IMR-90 (cell line): Measurements from ENCODE around the gene ASMTL. TPM values are rescaled to one million over a fixed set of nuclear protein-coding genes. Genes with fewer than 3 reads are reported as not detected.

ENCODE experiments used
- ATAC-seq: fragments of 200-7000 bp; cut with Tn5 transposase; 2 replicates; pipeline ENCODE4 v1.9.1; 2020; ENCODE audit warnings: low read depth, mild to moderate bottlenecking, moderate library complexity
- BruUV-seq: library from RNA; stranded (reverse); fragments of 400-500 nt; replicated peaks from 2 replicates; lab custom pipeline; 2021; lab: Mats Ljungman, UMichigan
- CTCF ChIA-PET: fragments of 300-600 bp; formaldehyde crosslinking; extraction: SDS; loops from one replicate; lab custom pipeline; 2021; ENCODE audit warnings: antibody characterized with exemption; lab: Yijun Ruan, JAX
- POLR2A ChIA-PET: fragments of 300-600 bp; sonication (Branson Sonifier 250); formaldehyde crosslinking; loops from one replicate; lab custom pipeline; 2022; ENCODE audit warnings: antibody characterized with exemption; ENCODE audit not compliant: unreplicated experiment; lab: Charles Lee
- DNase-seq: peaks from one replicate; pipeline ENCODE4 v3.0.0; 2013
- H2AFZ ChIP-seq: replicated peaks from 2 replicates; pipeline ENCODE3; 2013; ENCODE audit warnings: low read length, mild to moderate bottlenecking; ENCODE audit not compliant: poor library complexity
- H2AK5ac ChIP-seq: 2 replicates; pipeline ENCODE4 v1.6.1; 2013; ENCODE audit warnings: low read depth, low read length, inconsistent platforms
- H2AK9ac ChIP-seq: replicated peaks from 2 replicates; pipeline ENCODE3; 2013; ENCODE audit warnings: mild to moderate bottlenecking, low read depth, low read length, moderate library complexity; ENCODE audit not compliant: poor library complexity
- H2BK120ac ChIP-seq: 2 replicates; pipeline ENCODE4 v1.6.1; 2013; ENCODE audit warnings: low read depth, low read length, inconsistent platforms
- H2BK15ac ChIP-seq: 3 replicates; pipeline ENCODE4 v1.6.1; 2013; ENCODE audit warnings: low read depth, low read length, inconsistent platforms
- H2BK20ac ChIP-seq: 2 replicates; pipeline ENCODE4 v1.6.1; 2013; ENCODE audit warnings: low read depth, mild to moderate bottlenecking, inconsistent platforms, low read length, moderate library complexity
- H2BK5ac ChIP-seq: 2 replicates; pipeline ENCODE4 v1.6.1; 2013; ENCODE audit warnings: mild to moderate bottlenecking, low read depth, low read length, inconsistent platforms; ENCODE audit not compliant: poor library complexity, severe bottlenecking
- H3K14ac ChIP-seq: replicated peaks from 2 replicates; pipeline ENCODE4 v1.6.1; 2013; ENCODE audit warnings: low read depth, low read length, inconsistent platforms
- H3K18ac ChIP-seq: 2 replicates; pipeline ENCODE4 v1.6.1; 2013; ENCODE audit warnings: low read depth, low read length, control low read depth
- H3K23ac ChIP-seq: 2 replicates; pipeline ENCODE4 v1.6.1; 2013; ENCODE audit warnings: low read depth, low read length, inconsistent platforms
- H3K27ac ChIP-seq: 2 replicates; pipeline ENCODE4 v1.5.1; 2013; ENCODE audit warnings: mild to moderate bottlenecking, control low read depth, low read length; ENCODE audit not compliant: insufficient read depth
- H3K27me3 ChIP-seq: 2 replicates; pipeline ENCODE4 v1.6.1; 2013; ENCODE audit warnings: low read length; ENCODE audit not compliant: control insufficient read depth, insufficient read depth
- H3K36me3 ChIP-seq: 2 replicates; pipeline ENCODE4 v1.6.1; 2013; ENCODE audit warnings: low read length, mixed read lengths; ENCODE audit not compliant: control insufficient read depth, insufficient read depth
- H3K4ac ChIP-seq: 2 replicates; pipeline ENCODE4 v1.6.1; 2013; ENCODE audit warnings: low read depth, low read length, inconsistent platforms
- H3K4me1 ChIP-seq: 2 replicates; pipeline ENCODE4 v1.6.1; 2013; ENCODE audit warnings: low read length, mixed read lengths; ENCODE audit not compliant: control insufficient read depth, insufficient read depth
- H3K4me2 ChIP-seq: 2 replicates; pipeline ENCODE4 v1.6.1; 2013; ENCODE audit warnings: low read depth, mild to moderate bottlenecking, control low read depth, low read length, moderate library complexity
- H3K4me3 ChIP-seq: 2 replicates; pipeline ENCODE4 v1.5.1; 2013; ENCODE audit warnings: low read depth, mild to moderate bottlenecking, control low read depth, low read length, moderate library complexity; ENCODE audit not compliant: insufficient read depth
- H3K56ac ChIP-seq: 2 replicates; pipeline ENCODE4 v1.6.1; 2013; ENCODE audit warnings: low read length, inconsistent platforms; ENCODE audit not compliant: insufficient read depth; ENCODE audit errors: extremely low read depth
- H3K79me1 ChIP-seq, 2 experiments: 2 replicates each; pipeline ENCODE4 v1.6.1; 2013; ENCODE audit warnings: low read length in 2 of 2, inconsistent platforms in 1 of 2, low read depth in 1 of 2
- H3K9ac ChIP-seq: 2 replicates; pipeline ENCODE4 v1.6.1; 2013; ENCODE audit warnings: low read depth, low read length, control low read depth
- H3K9me1 ChIP-seq: 2 replicates; pipeline ENCODE4 v1.6.1; 2013; ENCODE audit warnings: low read length, inconsistent platforms; ENCODE audit not compliant: insufficient read depth
- H3K9me3 ChIP-seq: 2 replicates; pipeline ENCODE4 v1.6.1; 2013; ENCODE audit warnings: low read length; ENCODE audit not compliant: control insufficient read depth, insufficient read depth
- H4K20me1 ChIP-seq: 2 replicates; pipeline ENCODE4 v1.6.1; 2013; ENCODE audit warnings: low read length, inconsistent platforms; ENCODE audit not compliant: insufficient read depth
- H4K5ac ChIP-seq: 2 replicates; pipeline ENCODE4 v1.6.1; 2013; ENCODE audit warnings: mild to moderate bottlenecking, low read depth, low read length, control low read depth
- H4K8ac ChIP-seq, 2 experiments: 2 replicates each; pipeline ENCODE4 v1.6.1; 2013; ENCODE audit warnings: low read depth in 2 of 2, low read length in 2 of 2, control low read depth in 1 of 2, inconsistent platforms in 1 of 2
- H4K91ac ChIP-seq: 2 replicates; pipeline ENCODE4 v1.6.1; 2013; ENCODE audit warnings: low read depth, low read length, inconsistent platforms; ENCODE audit not compliant: insufficient read depth
- BHLHE40 ChIP-seq: fragments of 150-350 bp; IDR thresholded peaks from 2 replicates; pipeline ENCODE4 v1.6.1; 2016; ENCODE audit warnings: mild to moderate bottlenecking, low read depth, low read length
- CEBPB ChIP-seq: IDR thresholded peaks from 2 replicates; pipeline ENCODE4 v1.6.1; 2012; ENCODE audit warnings: low read depth, low read length, improper control_type of control experiment
- CHD1 ChIP-seq: IDR thresholded peaks from 2 replicates; pipeline ENCODE4 v1.6.1; 2012; ENCODE audit warnings: low read depth, low read length, improper control_type of control experiment
- FOS ChIP-seq: fragments of 150-350 bp; IDR thresholded peaks from 2 replicates; pipeline ENCODE4 v1.6.1; 2016; ENCODE audit warnings: low read depth, low read length
- MAFK ChIP-seq: IDR thresholded peaks from 2 replicates; pipeline ENCODE4 v1.6.1; 2012; ENCODE audit warnings: low read depth, low read length, improper control_type of control experiment
- MAZ ChIP-seq: IDR thresholded peaks from 2 replicates; pipeline ENCODE4 v1.6.1; 2012; ENCODE audit warnings: low read depth, mild to moderate bottlenecking, low read length, improper control_type of control experiment, moderate library complexity, borderline replicate concordance
- MXI1 ChIP-seq: IDR thresholded peaks from 2 replicates; pipeline ENCODE4 v1.6.1; 2012; ENCODE audit warnings: low read depth, mild to moderate bottlenecking, low read length, moderate library complexity, borderline replicate concordance
- NFE2L2 ChIP-seq: fragments of 150-350 bp; IDR thresholded peaks from 2 replicates; pipeline ENCODE4 v1.6.1; 2016; ENCODE audit warnings: low read depth, mild to moderate bottlenecking, low read length
- POLR2A ChIP-seq: IDR thresholded peaks from 2 replicates; pipeline ENCODE4 v1.6.1; 2012; ENCODE audit warnings: mild to moderate bottlenecking, low read depth, low read length
- RAD21 ChIP-seq: IDR thresholded peaks from 2 replicates; pipeline ENCODE4 v1.6.1; 2012; ENCODE audit warnings: low read length, improper control_type of control experiment
- RCOR1 ChIP-seq: IDR thresholded peaks from 2 replicates; pipeline ENCODE4 v1.6.1; 2012; ENCODE audit warnings: mild to moderate bottlenecking, low read length, improper control_type of control experiment; ENCODE audit not compliant: insufficient replicate concordance
- RFX5 ChIP-seq: IDR thresholded peaks from 2 replicates; pipeline ENCODE4 v1.8.0; 2012; ENCODE audit warnings: low read depth, mild to moderate bottlenecking, low read length, moderate library complexity
- SMC3 ChIP-seq: fragments of 150-350 bp; IDR thresholded peaks from 2 replicates; pipeline ENCODE4 v1.6.1; 2016; ENCODE audit warnings: low read depth, mild to moderate bottlenecking, antibody characterized with exemption, low read length, moderate library complexity
- WGBS, 2 experiments: methylation state at CpG; one replicate each; pipeline versions ENCODE4 v1.1.5 to v1.1.7; 2013; ENCODE audit warnings: missing lambda C conversion rate in 2 of 2; ENCODE audit not compliant: insufficient read length in 1 of 2; ENCODE audit errors: extremely low coverage in 2 of 2; 5-methylcytosine and 5-hydroxymethylcytosine counted together
- dilution Hi-C: fragments of 300-500 bp; cut with HindIII; formaldehyde crosslinking; loops from one replicate; pipeline ENCODE4 v1.14.3; 2018; ENCODE audit warnings: low sequenced_read_pairs; ENCODE audit not compliant: unreplicated experiment
- in situ Hi-C: fragments of 300-500 bp; cut with MboI; formaldehyde crosslinking; loops from 3 replicates; pipeline ENCODE4 v1.14.3; 2019; ENCODE audit warnings: low sequenced_read_pairs, inconsistent platforms, mixed read lengths
- intact Hi-C: fragments of 100-400 bp; cut with micrococcal nuclease; formaldehyde crosslinking; loops from 2 replicates; pipeline ENCODE4 v1.10.0; 2022
- polyA plus RNA-seq, 3 experiments: library from polyadenylated mRNA; depleted of rRNA; stranded (reverse); fragments of >200 nt; gene quantifications; 2 replicates each; pipeline ENCODE4 v1.2.3, GENCODE V29; 2012; ENCODE audit warnings: low replicate concordance in 1 of 3
- total RNA-seq: library from RNA; depleted of rRNA; stranded (reverse); fragments of >200 nt; gene quantifications from 2 replicates; pipeline ENCODE4 v1.2.3, GENCODE V29; 2012
- TF ChIP-seq, protein P1 (sequence below): conservative IDR thresholded peaks from 2 replicates; pipeline ENCODE4 v1.5.1; 2012; ENCODE audit warnings: mild to moderate bottlenecking, low read depth, low read length, improper control_type of control experiment
- TF ChIP-seq, protein P2 (sequence below): fragments of 150-350 bp; IDR thresholded peaks from 2 replicates; pipeline ENCODE4 v1.6.1; 2016; ENCODE audit warnings: low read depth, mild to moderate bottlenecking, low read length, moderate library complexity, borderline replicate concordance
- TF ChIP-seq, protein P3 (sequence below): fragments of 150-350 bp; IDR thresholded peaks from 2 replicates; pipeline ENCODE4 v1.6.1; 2017; ENCODE audit warnings: mild to moderate bottlenecking, antibody characterized with exemption, low read length, low read depth

The ASMTL gene
- total and polyA plus RNA-seq, 2 of the 4 experiments (the other 2 are of a cell fraction) = 13.4 to 33.4 TPM

DNA sequence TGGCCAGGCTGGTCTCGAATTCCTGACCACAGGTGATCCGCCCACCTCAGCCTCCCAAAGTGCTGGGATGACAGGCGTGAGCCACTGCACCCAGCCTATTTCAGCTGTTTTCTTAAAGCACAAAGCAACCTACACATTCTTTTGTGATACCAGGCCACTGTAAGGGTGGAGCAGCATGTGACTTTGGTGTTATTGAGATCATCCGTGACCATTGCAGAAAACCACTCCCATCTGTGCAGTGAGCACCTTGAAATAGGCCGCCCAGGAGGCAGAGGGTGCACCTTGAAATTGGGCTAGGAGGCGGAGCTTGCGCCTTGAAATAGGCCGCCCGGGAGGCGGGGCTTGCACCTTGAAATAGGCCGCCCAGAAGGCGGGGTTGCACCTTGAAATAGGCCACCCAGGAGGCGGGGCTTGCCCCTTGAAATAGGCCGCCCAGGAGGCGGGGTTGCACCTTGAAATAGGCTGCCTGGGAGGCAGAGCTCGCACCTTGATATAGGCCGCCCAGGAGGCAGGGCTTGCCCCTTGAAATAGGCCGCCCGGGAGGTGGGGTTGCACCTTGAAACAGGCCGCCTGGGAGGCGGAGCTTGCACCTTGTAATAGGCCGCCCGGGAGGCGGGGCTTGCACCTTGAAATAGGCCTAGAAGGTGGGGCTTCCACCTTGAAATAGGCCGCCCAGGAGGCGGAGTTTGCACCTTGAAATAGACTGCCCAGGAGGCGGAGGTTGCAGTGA lies 51.8 kb downstream of the ASMTL start:
- Histone ChIP-seq H2AK5ac (no peak overlapping the region), H4K8ac (no peak overlapping the region), H2BK20ac (no peak overlapping the region), H3K27me3 (no peaks in the 10 kb centered on the region), H3K9me3 (no peaks in the 10 kb centered on the region), H3K9me1 (no peaks in the 10 kb centered on the region), H3K79me1 (peaks cover 5 to 10% of the 10 kb centered on the region in 2 experiments), H3K56ac (no peak overlapping the region), H2BK5ac (no peak overlapping the region), H2AFZ (no peak overlapping the region), H3K23ac (no peak overlapping the region), H3K4me1 (no peaks in the 10 kb centered on the region), H3K18ac (no peak overlapping the region), H3K36me3 (peaks cover 23% of the 10 kb centered on the region), H4K5ac (no peak overlapping the region), H3K9ac (no peak overlapping the region), H3K4me2 (no peak overlapping the region), H3K4ac (no peak overlapping the region), H4K91ac (no peak overlapping the region), H2BK120ac (no peak overlapping the region), H4K20me1 (no peaks in the 10 kb centered on the region), H2BK15ac (no peak overlapping the region), H3K14ac (no peak overlapping the region), H3K4me3 (no peak overlapping the region), H2AK9ac (no peak overlapping the region), H3K27ac (no peak overlapping the region)
- ChIA-PET CTCF (no interaction called here), POLR2A (no interaction called here)
- dilution Hi-C loops = no loop called here
- DNase-seq (no peak), ATAC-seq (no peak)
- TF ChIP-seq MAFK (no peak), NFE2L2 (no peak), FOS (no peak), POLR2A (no peak), SMC3 (no peak), MXI1 (no peak), MAZ (no peak), RAD21 (no peak), RCOR1 (no peak), RFX5 (no peak), CEBPB (no peak), BHLHE40 (no peak), CHD1 (no peak)
- TF ChIP-seq, protein P1, sequence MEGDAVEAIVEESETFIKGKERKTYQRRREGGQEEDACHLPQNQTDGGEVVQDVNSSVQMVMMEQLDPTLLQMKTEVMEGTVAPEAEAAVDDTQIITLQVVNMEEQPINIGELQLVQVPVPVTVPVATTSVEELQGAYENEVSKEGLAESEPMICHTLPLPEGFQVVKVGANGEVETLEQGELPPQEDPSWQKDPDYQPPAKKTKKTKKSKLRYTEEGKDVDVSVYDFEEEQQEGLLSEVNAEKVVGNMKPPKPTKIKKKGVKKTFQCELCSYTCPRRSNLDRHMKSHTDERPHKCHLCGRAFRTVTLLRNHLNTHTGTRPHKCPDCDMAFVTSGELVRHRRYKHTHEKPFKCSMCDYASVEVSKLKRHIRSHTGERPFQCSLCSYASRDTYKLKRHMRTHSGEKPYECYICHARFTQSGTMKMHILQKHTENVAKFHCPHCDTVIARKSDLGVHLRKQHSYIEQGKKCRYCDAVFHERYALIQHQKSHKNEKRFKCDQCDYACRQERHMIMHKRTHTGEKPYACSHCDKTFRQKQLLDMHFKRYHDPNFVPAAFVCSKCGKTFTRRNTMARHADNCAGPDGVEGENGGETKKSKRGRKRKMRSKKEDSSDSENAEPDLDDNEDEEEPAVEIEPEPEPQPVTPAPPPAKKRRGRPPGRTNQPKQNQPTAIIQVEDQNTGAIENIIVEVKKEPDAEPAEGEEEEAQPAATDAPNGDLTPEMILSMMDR = no peak
- TF ChIP-seq, protein P2, sequence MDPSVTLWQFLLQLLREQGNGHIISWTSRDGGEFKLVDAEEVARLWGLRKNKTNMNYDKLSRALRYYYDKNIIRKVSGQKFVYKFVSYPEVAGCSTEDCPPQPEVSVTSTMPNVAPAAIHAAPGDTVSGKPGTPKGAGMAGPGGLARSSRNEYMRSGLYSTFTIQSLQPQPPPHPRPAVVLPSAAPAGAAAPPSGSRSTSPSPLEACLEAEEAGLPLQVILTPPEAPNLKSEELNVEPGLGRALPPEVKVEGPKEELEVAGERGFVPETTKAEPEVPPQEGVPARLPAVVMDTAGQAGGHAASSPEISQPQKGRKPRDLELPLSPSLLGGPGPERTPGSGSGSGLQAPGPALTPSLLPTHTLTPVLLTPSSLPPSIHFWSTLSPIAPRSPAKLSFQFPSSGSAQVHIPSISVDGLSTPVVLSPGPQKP = no peak
- TF ChIP-seq, protein P3, sequence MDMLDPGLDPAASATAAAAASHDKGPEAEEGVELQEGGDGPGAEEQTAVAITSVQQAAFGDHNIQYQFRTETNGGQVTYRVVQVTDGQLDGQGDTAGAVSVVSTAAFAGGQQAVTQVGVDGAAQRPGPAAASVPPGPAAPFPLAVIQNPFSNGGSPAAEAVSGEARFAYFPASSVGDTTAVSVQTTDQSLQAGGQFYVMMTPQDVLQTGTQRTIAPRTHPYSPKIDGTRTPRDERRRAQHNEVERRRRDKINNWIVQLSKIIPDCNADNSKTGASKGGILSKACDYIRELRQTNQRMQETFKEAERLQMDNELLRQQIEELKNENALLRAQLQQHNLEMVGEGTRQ = no peak
- intact Hi-C loops = no loop called here
- in situ Hi-C loops = no loop called here
- WGBS, 2 experiments = 80% methylated on average over 10 of the region's 27 CpGs; no CpG with 5 or more reads in 1 of the 2 experiments
- no TSS peak for BruUV-seq
